Measurements from ENCODE around the gene SSH2. TPM values are rescaled to one million over a fixed set of nuclear protein-coding genes. Genes with fewer than 3 reads are reported as not detected.

The SSH2 gene
- total and polyA plus RNA-seq, 2 of the 13 experiments (the other 11 are each of a cell fraction or from before 2014, with no cell fraction given): 6.0 to 6.4 TPM

DNA sequence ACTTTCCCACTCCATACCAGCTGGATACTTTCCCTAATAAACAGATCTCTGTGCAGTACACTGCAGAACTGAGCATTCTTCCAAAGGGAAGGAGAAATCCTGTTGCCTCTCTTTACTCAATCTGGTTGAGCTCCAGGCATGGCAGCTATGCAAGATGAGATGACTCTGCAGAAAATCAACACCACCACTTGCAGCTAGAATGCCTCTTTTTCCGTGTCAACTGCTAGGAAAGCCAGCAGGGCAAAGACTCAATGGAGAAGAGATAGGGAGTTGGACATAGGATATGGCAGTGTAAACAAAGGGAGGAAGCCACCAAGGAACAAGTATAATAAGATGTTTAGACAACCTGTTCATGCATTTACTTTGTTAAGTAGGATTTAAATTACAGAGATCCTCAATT lies 266.9 kb downstream of the SSH2 start:
- no peaks in the 10 kb centered on the region for H4K20me1 ChIP-seq (ENCODE audit: insufficient read depth, low read length)
- H3K4me1 ChIP-seq (ENCODE audit: insufficient read depth, low read length): peaks cover 33% of the 10 kb centered on the region
- ATAC-seq: peak; percentile 40; the same call in 2 of the 3 replicates
- peak; percentile 67 for DNase-seq (ENCODE audit: low spot score)
- ChIA-PET POLR2A (no interaction called here), CTCF (ENCODE audit: low intra/inter-chr PET ratio, low total read pairs) (no interaction called here)
- peaks cover 2 to 4% of the 10 kb centered on the region in 2 experiments; a peak in 4 of 5 replicates for H3K36me3 ChIP-seq (replicated peaks in 1 of 2; ENCODE audit: control insufficient read depth in 1 of 2, insufficient read depth in 2 of 2, low read length in 2 of 2)
- WGBS (ENCODE audit: low lambda C conversion rate): 16% methylated on average over 1 of the region's 1 CpG
- no TSS peak for BruUV-seq (replicated peaks)
- H3K4me2 ChIP-seq (ENCODE audit: low read depth, low read length): no peak overlapping the region
- H3K27me3 ChIP-seq (ENCODE audit: control insufficient read depth in 1 of 2, insufficient read depth in 2 of 2, low read length in 2 of 2): no peaks in the 10 kb centered on the region
- H3K4me3 ChIP-seq (replicated peaks in 1 of 3; ENCODE audit: insufficient read depth in 1 of 3, low read depth in 2 of 3, low read length in 3 of 3): no peak overlapping the region
- no peak overlapping the region for H2AFZ ChIP-seq (ENCODE audit: low read length)
- peak; percentile 77 for FAIRE-seq
- intact Hi-C loops (cut with micrococcal nuclease; ENCODE audit: unreplicated experiment): no loop called here
- H3K79me2 ChIP-seq (ENCODE audit: insufficient read depth, low read length): no peaks in the 10 kb centered on the region
- no peak overlapping the region; the same call in 1 of the 2 replicates for H3K9ac ChIP-seq (ENCODE audit: insufficient read depth, low read depth, low read length)
- in situ Hi-C loops (cut with HindIII; ENCODE audit: extremely low pct_ligation_motif_present, low pct_unique_long_range_greater_than_20kb): no loop called here
- peak overlapping the region; percentile 61 for H3K27ac ChIP-seq (ENCODE audit: extremely low read length, insufficient read depth, low read length)
- no peaks in the 10 kb centered on the region for H3K9me3 ChIP-seq (ENCODE audit: low read length)
- TF ChIP-seq PRDM15 (CRISPR knock-in tag; IDR thresholded peaks at IDR 0.05) (no peak), ZNF652 (CRISPR knock-in tag; IDR thresholded peaks at IDR 0.05; ENCODE audit: borderline replicate concordance, low read depth) (no peak), ZBTB43 (CRISPR knock-in tag; conservative IDR thresholded peaks at IDR 0.05) (no peak), NFKB2 (CRISPR knock-in tag; IDR thresholded peaks at IDR 0.05; ENCODE audit: borderline replicate concordance) (no peak), MED1 (CRISPR knock-in tag; IDR thresholded peaks at IDR 0.05) (no peak), PTBP1 (IDR thresholded peaks at IDR 0.05; ENCODE audit: low read depth, low read length, poor library complexity, severe bottlenecking) (no peak), NFE2L2 (IDR thresholded peaks at IDR 0.05; ENCODE audit: low read length) (peak; percentile 79), MAFF (IDR thresholded peaks at IDR 0.05; ENCODE audit: low read depth, low read length) (peak; percentile 77), NFIC (IDR thresholded peaks at IDR 0.05; ENCODE audit: low read length) (no peak), ZNF792 (CRISPR knock-in tag; IDR thresholded peaks at IDR 0.05) (0 out of 2 replicates have a peak, but pooled peaks have one; percentile 34), ZNF292 (CRISPR knock-in tag; IDR thresholded peaks at IDR 0.05; ENCODE audit: borderline replicate concordance, low read depth) (no peak), FOXK1 (CRISPR knock-in tag; IDR thresholded peaks at IDR 0.05; ENCODE audit: borderline replicate concordance, low read depth) (peak; percentile 14; the same call in 1 of the 2 replicates), TBL1XR1 (IDR thresholded peaks at IDR 0.05; ENCODE audit: borderline replicate concordance, low read length, partially characterized antibody) (no peak)
- TF ChIP-seq, protein P1, sequence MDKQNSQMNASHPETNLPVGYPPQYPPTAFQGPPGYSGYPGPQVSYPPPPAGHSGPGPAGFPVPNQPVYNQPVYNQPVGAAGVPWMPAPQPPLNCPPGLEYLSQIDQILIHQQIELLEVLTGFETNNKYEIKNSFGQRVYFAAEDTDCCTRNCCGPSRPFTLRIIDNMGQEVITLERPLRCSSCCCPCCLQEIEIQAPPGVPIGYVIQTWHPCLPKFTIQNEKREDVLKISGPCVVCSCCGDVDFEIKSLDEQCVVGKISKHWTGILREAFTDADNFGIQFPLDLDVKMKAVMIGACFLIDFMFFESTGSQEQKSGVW (CRISPR knock-in tag; IDR thresholded peaks at IDR 0.05; ENCODE audit: borderline replicate concordance): no peak
- TF ChIP-seq, protein P2, sequence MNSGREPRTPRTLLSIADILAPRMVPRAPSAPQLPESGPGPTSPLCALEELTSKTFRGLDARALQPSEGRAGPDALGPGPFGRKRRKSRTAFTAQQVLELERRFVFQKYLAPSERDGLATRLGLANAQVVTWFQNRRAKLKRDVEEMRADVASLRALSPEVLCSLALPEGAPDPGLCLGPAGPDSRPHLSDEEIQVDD (CRISPR knock-in tag; IDR thresholded peaks at IDR 0.05; ENCODE audit: borderline replicate concordance): no peak
- TF ChIP-seq, protein P3, sequence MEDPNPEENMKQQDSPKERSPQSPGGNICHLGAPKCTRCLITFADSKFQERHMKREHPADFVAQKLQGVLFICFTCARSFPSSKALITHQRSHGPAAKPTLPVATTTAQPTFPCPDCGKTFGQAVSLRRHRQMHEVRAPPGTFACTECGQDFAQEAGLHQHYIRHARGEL (CRISPR knock-in tag; IDR thresholded peaks at IDR 0.05): no peak

Measured in HepG2 (cell line).